ENCODE data around the gene DGKB. TPM values are rescaled to one million over a fixed set of nuclear protein-coding genes. Genes with fewer than 3 reads are reported as not detected.

The DGKB gene
- total and polyA plus RNA-seq, 2 of the 8 experiments (the other 6 are each of a cell fraction or from before 2014, with no cell fraction given): 1.9 to 2.6 TPM

GRCh38 chr7:14583518-14583917, 319.0 kb downstream of the DGKB start:
- ChIA-PET POLR2A (ENCODE audit: partially characterized antibody) (no interaction called here), CTCF (ENCODE audit: partially characterized antibody) (no interaction called here)
- Histone ChIP-seq H3K36me3 (ENCODE audit: control insufficient read depth in 2 of 4, insufficient read depth in 4 of 4, low read length in 3 of 4) (no peaks in the 10 kb centered on the region), H3K27ac (ENCODE audit: low read depth, low read length) (no peak overlapping the region), H3K4ac (replicated peaks; ENCODE audit: insufficient read length, low read depth, low read length) (no peak overlapping the region), H3K27me3 (replicated peaks in 1 of 4; ENCODE audit: control insufficient read depth in 3 of 4, extremely low read depth in 1 of 4, insufficient read depth in 3 of 4, low read length in 3 of 4) (no peaks in the 10 kb centered on the region), H2BK12ac (ENCODE audit: low read depth, low read length) (no peak overlapping the region), H3K23me2 (ENCODE audit: low read depth, low read length) (no peaks in the 10 kb centered on the region), H2BK5ac (ENCODE audit: low read depth, low read length) (no peak overlapping the region), H2BK15ac (ENCODE audit: low read length) (no peak overlapping the region), H3K79me1 (ENCODE audit: low read depth, low read length) (no peaks in the 10 kb centered on the region), H4K5ac (ENCODE audit: insufficient read length, low read depth, low read length) (no peak overlapping the region), H3K9me3 (ENCODE audit: insufficient read depth in 2 of 2, low read depth in 1 of 2, low read length in 1 of 2) (peaks cover 4% of the 10 kb centered on the region in 2 experiments; a peak in 2 of 4 replicates), H2BK120ac (replicated peaks; ENCODE audit: low read depth, low read length) (no peak overlapping the region), H3K79me2 (ENCODE audit: control insufficient read depth in 1 of 2, insufficient read depth in 2 of 2, low read length in 2 of 2) (no peaks in the 10 kb centered on the region), H4K20me1 (replicated peaks in 1 of 2; ENCODE audit: control insufficient read depth in 1 of 2, insufficient read depth in 2 of 2, low read length in 2 of 2) (no peaks in the 10 kb centered on the region), H2AFZ (ENCODE audit: low read length) (no peak overlapping the region), H2AK5ac (ENCODE audit: low read depth, low read length) (no peak overlapping the region), H2BK20ac (ENCODE audit: low read length) (no peak overlapping the region), H4K8ac (ENCODE audit: extremely low read depth, insufficient read depth, low read length) (no peak overlapping the region), H4K91ac (replicated peaks; ENCODE audit: insufficient read length, low read length) (no peak overlapping the region), H3K9ac (replicated peaks in 1 of 4; ENCODE audit: extremely low read depth in 1 of 4, low read depth in 3 of 4, low read length in 3 of 4) (no peak overlapping the region), H3K4me2 (ENCODE audit: insufficient read depth in 1 of 2, low read depth in 2 of 2, low read length in 2 of 2) (no peak overlapping the region), H3K4me3 (ENCODE audit: extremely low read depth in 1 of 4, insufficient read depth in 2 of 4, low read depth in 3 of 4, low read length in 4 of 4) (no peak overlapping the region), H3K56ac (replicated peaks; ENCODE audit: insufficient read length, low read depth, low read length) (no peak overlapping the region), H3K18ac (ENCODE audit: extremely low read depth, low read length) (no peak overlapping the region), H3K4me1 (replicated peaks in 1 of 4; ENCODE audit: control insufficient read depth in 3 of 4, insufficient read depth in 4 of 4, low read length in 3 of 4) (no peaks in the 10 kb centered on the region), H3K23ac (ENCODE audit: insufficient read length) (no peak overlapping the region), H3K14ac (ENCODE audit: insufficient read length) (no peak overlapping the region)
- FAIRE-seq (no peak), DNase-seq (ENCODE audit: low read depth in 1 of 2, low spot score in 2 of 2) (no peak)
- TF ChIP-seq EP300 (IDR thresholded peaks at IDR 0.05; ENCODE audit: borderline replicate concordance in 1 of 2, low read depth in 2 of 2, low read length in 2 of 2) (no peak), RAD21 (IDR thresholded peaks at IDR 0.05 in 1 of 2, conservative IDR thresholded peaks at IDR 0.05 in 1 of 2; ENCODE audit: low read depth in 2 of 2, low read length in 2 of 2) (no peak), ATF3 (IDR thresholded peaks at IDR 0.05; ENCODE audit: insufficient read depth, low read depth, low read length) (no peak), CBX8 (IDR thresholded peaks at IDR 0.05; ENCODE audit: borderline replicate concordance, low read depth, low read length) (no peak), CTBP2 (IDR thresholded peaks at IDR 0.05; ENCODE audit: borderline replicate concordance, insufficient read depth, insufficient read length, low read length) (no peak), GABPA (IDR thresholded peaks at IDR 0.05; ENCODE audit: borderline replicate concordance, insufficient read depth, low read length) (no peak), RNF2 (IDR thresholded peaks at IDR 0.05; ENCODE audit: borderline replicate concordance, low read depth, low read length, missing control alignments, poor library complexity, severe bottlenecking) (no peak), TCF12 (IDR thresholded peaks at IDR 0.05; ENCODE audit: low read depth, low read length) (no peak), JUND (IDR thresholded peaks at IDR 0.05; ENCODE audit: low read length) (no peak), TAF1 (IDR thresholded peaks at IDR 0.05; ENCODE audit: low read depth, low read length) (no peak), SIN3A (conservative IDR thresholded peaks at IDR 0.05 in 1 of 2, IDR thresholded peaks at IDR 0.05 in 1 of 2; ENCODE audit: low read depth in 1 of 2, low read length in 2 of 2) (no peak)
- TF ChIP-seq, protein P1, sequence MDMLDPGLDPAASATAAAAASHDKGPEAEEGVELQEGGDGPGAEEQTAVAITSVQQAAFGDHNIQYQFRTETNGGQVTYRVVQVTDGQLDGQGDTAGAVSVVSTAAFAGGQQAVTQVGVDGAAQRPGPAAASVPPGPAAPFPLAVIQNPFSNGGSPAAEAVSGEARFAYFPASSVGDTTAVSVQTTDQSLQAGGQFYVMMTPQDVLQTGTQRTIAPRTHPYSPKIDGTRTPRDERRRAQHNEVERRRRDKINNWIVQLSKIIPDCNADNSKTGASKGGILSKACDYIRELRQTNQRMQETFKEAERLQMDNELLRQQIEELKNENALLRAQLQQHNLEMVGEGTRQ (IDR thresholded peaks at IDR 0.05; ENCODE audit: low read length): no peak

Measured in H1 (cell line).